Right cardiac atrium (tissue), 5 donors: ENCODE measurements around the gene STX2. TPM values are rescaled to one million over a fixed set of nuclear protein-coding genes. Genes with fewer than 3 reads are reported as not detected.

Experiments
- ATAC-seq, 2 donors: fragments of 200-7000 bp; cut with Tn5 transposase; one replicate each; pipeline versions ENCODE4 v1.8.0 to v1.9.1; 2020; ENCODE audit warnings: moderate library complexity in 2 of 2, mild to moderate bottlenecking in 1 of 2
- DNase-seq, 3 donors: peaks; one replicate each; pipeline ENCODE4 v3.0.0-alpha.2; 2020
- H3K27ac ChIP-seq: one replicate; pipeline ENCODE4 v1.5.1; 2013; ENCODE audit warnings: mild to moderate bottlenecking, low read length, control low read depth, moderate library complexity
- H3K27me3 ChIP-seq: one replicate; pipeline ENCODE4 v1.6.1; 2013; ENCODE audit not compliant: control insufficient read depth, insufficient read depth
- H3K4me1 ChIP-seq: one replicate; pipeline ENCODE4 v1.6.1; 2013; ENCODE audit warnings: low read length; ENCODE audit not compliant: control insufficient read depth, insufficient read depth
- H3K4me3 ChIP-seq: one replicate; pipeline ENCODE4 v1.5.1; 2013; ENCODE audit warnings: low read length, control low read depth
- H3K9me3 ChIP-seq: one replicate; pipeline ENCODE4 v1.6.1; 2013; ENCODE audit warnings: low read length; ENCODE audit not compliant: control insufficient read depth
- WGBS: extraction: QIAGEN DNeasy Blood & Tissue Kit; methylation state at CpG from one replicate; pipeline ENCODE4 v1.1.7; 2013; 5-methylcytosine and 5-hydroxymethylcytosine counted together
- intact Hi-C, 4 donors: fragments of 100-400 bp; cut with DNase I; formaldehyde crosslinking; loops; one replicate each; pipeline versions ENCODE4 v1.11.0 to v1.14.0; 2022 to 2023
- polyA plus RNA-seq: library from polyadenylated mRNA; stranded (reverse); fragments of 200-250 nt; gene quantifications from one replicate; pipeline ENCODE4 v1.2.3, GENCODE V29; 2013
- total RNA-seq, 4 donors: library from RNA; stranded (reverse); fragmentation: NEBNext Ultra II Directional; extraction: Animal tissue kit (Norgen Biotek cat#: 25700); gene quantifications; one replicate each; pipeline ENCODE4 v1.2.1, GENCODE V29; 2021
- donor health status: healthy with polysubstance abuse.
- donor health status: DM: no; HTN: yes; CAD: no.
- donor health status: DM: no; HTN: no; CAD: no.
- donor health status: DM: no; HTN: yes; CAD: no; lungs with severe emphysema.
- donor health status: DM: yes; HTN: yes; CAD: no.

Gene STX2
- total and polyA plus RNA-seq, 5 donors = 18.2 to 35.9 (median 26.8) TPM

DNA sequence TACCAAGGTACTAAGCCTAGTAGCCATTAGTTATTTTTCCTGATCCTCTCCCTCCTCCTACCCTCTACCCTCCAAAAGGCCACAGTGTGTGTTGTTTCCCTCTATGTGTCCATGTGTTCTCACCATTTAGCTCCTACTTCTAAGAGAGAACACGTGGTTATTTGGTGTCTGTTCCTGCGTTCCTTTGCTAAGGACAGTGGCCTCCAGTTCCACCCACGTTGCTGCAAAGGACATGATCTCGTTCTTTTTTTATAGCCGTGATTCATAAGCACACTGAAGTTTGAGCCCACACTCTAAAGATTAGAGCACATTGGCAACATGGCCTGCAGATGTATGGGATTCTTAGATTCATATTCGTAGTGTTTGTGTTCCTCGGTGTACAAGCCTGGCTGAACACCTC, 8.1 kb upstream of the STX2 start:
- no peaks in the 10 kb centered on the region for H3K27me3 ChIP-seq
- ATAC-seq = peak; percentile 65 to 71
- DNase-seq = no peak
- H3K27ac ChIP-seq = peak overlapping the region; percentile 81
- no peaks in the 10 kb centered on the region for H3K4me1 ChIP-seq
- no peaks in the 10 kb centered on the region for H3K9me3 ChIP-seq
- no peak overlapping the region for H3K4me3 ChIP-seq
- WGBS = 36% methylated on average over 7 of the region's 7 CpGs
- intact Hi-C loops = no loop called here

DNA sequence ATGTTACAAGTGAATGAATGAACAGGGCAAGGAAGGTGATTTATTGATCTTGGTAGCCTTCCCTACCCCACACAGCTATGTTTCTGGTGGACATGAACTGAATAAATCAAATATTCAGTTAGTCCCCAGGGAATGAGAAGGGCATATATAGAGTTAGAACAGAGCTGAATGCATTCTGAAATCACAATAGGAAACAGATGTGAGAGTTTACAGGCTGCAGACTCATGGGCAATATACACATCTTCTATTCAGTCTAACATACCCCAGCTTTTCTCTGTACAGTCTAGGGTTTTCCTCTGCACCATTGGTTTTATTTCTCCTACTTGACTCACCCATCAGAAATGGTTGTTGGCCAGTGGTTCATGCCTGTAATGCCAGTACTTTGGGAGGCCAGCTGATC, 7.3 kb upstream of the STX2 start:
- no peak for ATAC-seq

DNA sequence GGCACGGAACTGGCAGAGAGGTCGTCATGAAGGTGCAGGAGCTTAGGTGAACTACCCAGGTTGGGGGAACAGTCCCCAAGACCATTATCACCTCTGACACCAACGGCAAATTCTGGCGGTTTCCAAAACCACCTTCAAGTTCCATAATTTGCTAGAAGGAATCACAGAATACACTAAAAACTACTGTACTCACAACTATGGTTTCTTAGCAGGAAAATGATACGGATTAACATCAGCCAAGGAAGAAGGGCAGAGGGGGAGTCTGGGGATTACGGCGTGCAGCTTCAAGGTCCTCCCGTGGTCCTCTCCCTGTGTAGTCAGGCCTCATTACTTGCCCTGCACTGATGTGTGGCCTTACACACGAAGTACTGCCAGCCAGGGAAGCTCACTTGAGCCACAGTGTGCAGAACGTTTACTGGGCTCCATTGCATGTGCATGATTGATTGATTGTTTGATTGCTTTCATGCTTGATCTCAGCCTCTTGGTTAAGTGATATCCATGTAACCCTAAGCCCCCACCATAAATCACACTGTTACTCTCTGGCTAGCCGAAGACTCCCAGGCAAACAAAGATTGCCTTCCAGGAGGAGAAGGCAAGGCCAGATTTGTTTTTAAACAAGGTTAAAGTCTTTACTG, 837 bp upstream of the STX2 start:
- Histone ChIP-seq H3K27me3 (no peaks in the 10 kb centered on the region), H3K4me3 (peak overlapping the region; percentile 100), H3K4me1 (no peaks in the 10 kb centered on the region), H3K27ac (peak overlapping the region; percentile 50), H3K9me3 (no peaks in the 10 kb centered on the region)
- 66% methylated on average over 11 of the region's 11 CpGs for WGBS
- DNase-seq = no peak
- intact Hi-C loops = no loop called here
- no peak for ATAC-seq

More for the DNA sequence above, 7.3 kb upstream of the STX2 start:
- DNase-seq = no peak
- Histone ChIP-seq H3K27ac (no peak overlapping the region), H3K27me3 (no peaks in the 10 kb centered on the region), H3K4me3 (no peak overlapping the region), H3K4me1 (no peaks in the 10 kb centered on the region), H3K9me3 (no peaks in the 10 kb centered on the region)
- intact Hi-C loops = no loop called here

DNA sequence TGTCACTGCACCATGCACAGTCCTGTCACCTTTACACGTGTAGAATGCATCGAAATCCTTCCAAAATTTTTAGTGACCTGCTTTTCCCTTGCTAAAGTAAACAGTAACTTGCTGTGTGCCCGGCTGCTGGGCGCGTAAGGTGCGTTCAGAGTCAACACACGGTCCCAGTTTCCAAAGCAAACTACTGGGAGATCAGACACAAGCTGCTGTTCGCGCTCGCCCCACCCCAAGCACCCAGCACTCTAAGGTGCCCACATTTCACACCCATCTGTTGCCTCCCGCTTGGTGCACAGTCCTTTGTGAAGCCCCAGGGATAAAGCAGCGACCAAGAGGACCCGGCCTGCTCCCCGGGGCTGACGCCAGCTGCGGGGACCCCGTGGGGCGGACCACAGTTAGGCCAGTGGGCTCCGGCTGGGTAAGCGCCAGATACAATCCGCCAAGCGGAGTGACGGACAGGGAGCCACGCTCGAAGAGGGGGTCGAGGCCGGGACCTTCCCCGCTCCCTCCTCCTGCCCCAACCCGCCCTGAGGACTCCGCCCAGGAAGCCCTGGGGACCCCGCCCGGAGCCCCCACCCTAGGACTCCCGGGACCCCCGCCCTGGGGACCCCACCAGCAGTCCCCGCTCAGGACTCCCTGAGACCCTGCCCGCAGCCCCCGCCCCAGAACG, 633 bp downstream of the STX2 start:
- ATAC-seq (peak; percentile 42 to 55), DNase-seq (peak in 2 of 3 donors; percentile 52 to 82)
- intact Hi-C loops = no loop called here

DNA sequence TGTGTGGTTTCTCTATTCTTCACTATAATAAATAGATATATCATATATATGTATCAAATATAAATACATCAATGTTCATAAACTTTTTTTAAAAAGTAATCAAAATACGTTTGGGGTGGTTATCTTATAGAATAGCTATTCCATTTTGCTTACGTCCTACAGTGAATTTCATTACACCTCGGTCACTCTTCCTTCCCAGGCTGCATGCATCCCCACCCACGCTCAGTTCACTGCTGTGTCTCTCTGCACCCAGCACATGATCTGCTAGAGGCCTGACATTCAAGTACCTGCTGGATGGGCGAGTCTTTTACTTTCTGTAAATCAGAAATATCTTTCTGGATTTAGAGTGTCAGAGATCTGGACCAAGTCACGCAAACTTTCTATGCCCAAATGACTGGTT, 3.6 kb downstream of the STX2 start:
- intact Hi-C loops = no loop called here
- H3K4me3 ChIP-seq = no peak overlapping the region
- no peaks in the 10 kb centered on the region for H3K9me3 ChIP-seq
- peak overlapping the region; percentile 84 for H3K27ac ChIP-seq
- no peak for ATAC-seq
- peaks cover 4% of the 10 kb centered on the region for H3K4me1 ChIP-seq
- DNase-seq = no peak
- H3K27me3 ChIP-seq = no peaks in the 10 kb centered on the region
- 79% methylated on average over 6 of the region's 6 CpGs for WGBS

More for the DNA sequence above, 633 bp downstream of the STX2 start:
- peak overlapping the region; percentile 100 for H3K4me3 ChIP-seq
- 2% methylated on average over 38 of the region's 38 CpGs for WGBS
- H3K4me1 ChIP-seq = no peaks in the 10 kb centered on the region
- H3K27me3 ChIP-seq = no peaks in the 10 kb centered on the region
- no peaks in the 10 kb centered on the region for H3K9me3 ChIP-seq
- H3K27ac ChIP-seq = peak overlapping the region; percentile 90

DNA sequence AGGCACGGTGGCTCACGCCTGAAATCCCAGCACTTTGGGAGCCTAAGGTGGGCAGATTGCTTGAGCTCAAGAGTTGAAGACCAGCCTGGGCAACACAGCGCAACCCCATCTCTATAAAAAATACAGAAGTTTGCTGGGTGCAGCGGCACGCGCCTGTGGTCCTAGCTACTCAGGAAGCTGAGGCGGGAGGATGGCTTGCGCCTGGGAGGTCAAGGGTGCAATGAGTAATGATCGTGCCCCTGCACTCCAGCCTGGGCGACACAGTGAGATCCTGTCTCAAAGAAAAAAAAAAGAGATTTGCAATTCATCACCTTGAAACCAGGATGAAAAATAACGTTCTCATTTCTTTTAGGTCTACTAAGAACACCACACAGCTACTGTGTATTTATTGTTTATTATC, 4.0 kb downstream of the STX2 start:
- H3K4me3 ChIP-seq = no peak overlapping the region

DNA sequence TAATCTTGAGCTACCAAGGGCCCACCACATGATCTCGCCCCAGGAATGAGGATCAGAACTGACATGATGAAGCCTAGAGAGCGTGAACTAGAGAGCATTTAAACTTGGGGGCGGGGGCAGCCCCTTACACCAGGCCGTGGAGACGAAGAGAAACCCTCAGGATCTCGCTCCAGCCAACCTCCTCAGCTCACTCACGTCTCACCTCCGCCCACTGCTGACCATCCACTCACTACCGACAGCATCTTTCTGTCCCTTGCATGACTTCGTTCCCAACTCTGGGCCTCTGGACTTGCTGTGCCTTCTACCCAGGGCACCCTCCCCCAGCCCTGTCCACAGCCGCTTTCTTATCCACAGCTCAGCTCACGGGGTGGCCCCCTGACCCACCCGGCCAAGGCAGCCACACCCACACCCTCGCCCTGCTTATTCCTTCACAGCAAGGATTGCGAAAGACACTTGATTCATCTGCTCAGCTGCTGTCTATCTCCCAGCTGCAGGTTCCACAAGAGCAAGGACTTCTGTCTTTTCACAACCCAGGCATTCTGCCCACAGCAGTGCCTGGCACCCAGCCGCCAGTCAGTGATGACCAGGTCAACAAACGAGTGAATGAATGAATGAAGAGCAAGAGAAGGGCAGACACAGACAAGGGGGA, 6.4 kb downstream of the STX2 start:
- peaks cover 6% of the 10 kb centered on the region for H3K4me1 ChIP-seq
- DNase-seq = peak in 2 of 3 donors; percentile 47 to 64
- 76% methylated on average over 17 of the region's 17 CpGs for WGBS
- H3K9me3 ChIP-seq = no peaks in the 10 kb centered on the region
- no peaks in the 10 kb centered on the region for H3K27me3 ChIP-seq
- intact Hi-C loops = no loop called here
- no peak overlapping the region for H3K4me3 ChIP-seq
- H3K27ac ChIP-seq = no peak overlapping the region
- peak; percentile 56 to 67 for ATAC-seq

More for the DNA sequence above, 4.0 kb downstream of the STX2 start:
- intact Hi-C loops = no loop called here
- WGBS = 76% methylated on average over 11 of the region's 11 CpGs
- no peaks in the 10 kb centered on the region for H3K9me3 ChIP-seq
- peaks cover 6% of the 10 kb centered on the region for H3K4me1 ChIP-seq
- no peak overlapping the region for H3K27ac ChIP-seq
- H3K27me3 ChIP-seq = no peaks in the 10 kb centered on the region
- DNase-seq (no peak), ATAC-seq (no peak)

DNA sequence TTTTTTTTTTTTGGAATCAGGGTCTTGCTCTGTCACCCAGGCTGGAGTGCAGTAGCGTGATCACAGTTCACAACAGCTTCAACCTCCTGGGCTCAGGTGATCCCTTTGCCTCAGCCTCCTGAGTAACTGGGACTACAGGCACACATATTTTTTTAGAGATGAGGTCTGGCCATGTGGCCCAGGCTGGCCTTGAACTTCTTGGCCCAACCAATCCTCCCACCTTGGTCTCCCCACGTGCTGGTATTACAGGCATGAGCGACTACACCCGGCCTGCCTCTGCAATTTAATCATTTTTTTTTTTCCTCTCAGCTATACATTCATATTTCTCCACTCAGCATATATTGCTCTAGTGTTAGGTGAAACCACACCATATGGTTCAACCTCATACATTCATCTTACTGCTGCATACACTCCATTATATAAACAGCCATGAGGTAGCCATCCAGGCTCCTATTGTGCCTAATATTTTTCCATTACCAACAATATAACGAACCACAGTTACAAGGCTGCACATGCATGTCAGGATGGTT, 7.1 kb downstream of the STX2 start:
- H3K4me3 ChIP-seq = no peak overlapping the region
- ATAC-seq (no peak), DNase-seq (no peak)
- WGBS = 86% methylated on average over 5 of the region's 5 CpGs
- H3K4me1 ChIP-seq = peaks cover 6% of the 10 kb centered on the region
- H3K9me3 ChIP-seq = no peaks in the 10 kb centered on the region
- H3K27ac ChIP-seq = no peak overlapping the region
- H3K27me3 ChIP-seq = no peaks in the 10 kb centered on the region
- intact Hi-C loops = no loop called here

DNA sequence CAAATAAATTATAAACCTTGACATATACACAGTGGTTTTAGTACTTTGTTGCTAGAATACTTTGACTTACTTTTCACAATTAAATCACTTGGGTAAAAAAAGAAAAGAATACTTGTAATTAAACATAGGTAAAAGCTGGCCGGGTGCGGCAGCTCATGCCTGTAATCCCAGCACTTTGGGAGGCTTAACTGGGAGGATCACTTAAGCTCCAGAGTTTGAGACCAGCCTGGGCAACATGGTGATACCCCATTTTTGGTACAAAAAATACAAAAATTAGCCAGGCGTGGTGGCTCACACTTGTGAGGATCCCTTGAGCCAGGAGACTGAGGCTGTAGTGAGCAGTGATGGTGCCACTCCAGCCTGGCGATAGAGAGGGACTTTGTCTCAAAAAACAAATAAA, 7.8 kb downstream of the STX2 start:
- intact Hi-C loops = no loop called here
- 98% methylated on average over 4 of the region's 4 CpGs for WGBS
- Histone ChIP-seq H3K4me1 (peaks cover 6% of the 10 kb centered on the region), H3K9me3 (no peaks in the 10 kb centered on the region), H3K27me3 (no peaks in the 10 kb centered on the region), H3K4me3 (no peak overlapping the region), H3K27ac (no peak overlapping the region)
- DNase-seq (no peak), ATAC-seq (no peak)

DNA sequence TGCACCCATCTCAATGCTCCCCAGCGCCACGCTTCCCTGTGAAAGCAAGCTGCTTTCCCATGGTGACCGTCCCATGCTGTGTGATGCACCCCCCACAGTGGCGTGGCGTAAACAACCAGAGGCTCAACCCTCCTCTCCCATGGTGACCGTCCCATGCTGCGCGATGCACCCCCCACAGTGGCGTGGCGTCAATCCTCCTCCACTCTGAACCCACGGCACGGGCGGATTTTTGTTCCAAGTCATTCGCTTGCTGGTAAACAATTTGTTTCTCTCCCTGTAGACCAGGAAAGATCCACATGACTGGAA, 8.9 kb downstream of the STX2 start:
- no peak for DNase-seq
- Histone ChIP-seq H3K27ac (no peak overlapping the region), H3K4me1 (peaks cover 6% of the 10 kb centered on the region), H3K9me3 (no peaks in the 10 kb centered on the region), H3K27me3 (no peaks in the 10 kb centered on the region), H3K4me3 (no peak overlapping the region)
- intact Hi-C loops = no loop called here
- 88% methylated on average over 14 of the region's 14 CpGs for WGBS
- no peak for ATAC-seq
